Ishikawa (cell line): ENCODE results near the gene TP53AIP1.

Source experiments
- CEBPB ChIP-seq: IDR thresholded peaks from 2 replicates; pipeline ENCODE4 v1.6.1; 2012
- CREB1 ChIP-seq: IDR thresholded peaks from 2 replicates; pipeline ENCODE4 v1.6.1; 2012; ENCODE audit warnings: low read depth
- EGR1 ChIP-seq: IDR thresholded peaks from 2 replicates; pipeline ENCODE4 v1.6.1; 2012
- EP300 ChIP-seq: IDR thresholded peaks from 2 replicates; pipeline ENCODE4 v1.6.1; 2012; ENCODE audit warnings: borderline replicate concordance
- FOXM1 ChIP-seq: IDR thresholded peaks from 2 replicates; pipeline ENCODE4 v1.6.1; 2012; ENCODE audit warnings: low read depth, borderline replicate concordance
- MAX ChIP-seq: IDR thresholded peaks from 2 replicates; pipeline ENCODE4 v1.6.1; 2012
- NFIC ChIP-seq: IDR thresholded peaks from 2 replicates; pipeline ENCODE4 v1.6.1; 2012
- RAD21 ChIP-seq: IDR thresholded peaks from 2 replicates; pipeline ENCODE4 v1.6.1; 2012; ENCODE audit warnings: low read depth
- REST ChIP-seq: IDR thresholded peaks from 2 replicates; pipeline ENCODE4 v1.6.1; 2012; ENCODE audit warnings: low read depth, mild to moderate bottlenecking
- TAF1 ChIP-seq: IDR thresholded peaks from 2 replicates; pipeline ENCODE4 v1.6.1; 2012; ENCODE audit warnings: low read depth, mild to moderate bottlenecking
- TCF12 ChIP-seq: IDR thresholded peaks from 2 replicates; pipeline ENCODE4 v1.6.1; 2012; ENCODE audit warnings: low read depth
- USF1 ChIP-seq: IDR thresholded peaks from 2 replicates; pipeline ENCODE4 v1.6.1; 2012
- YY1 ChIP-seq: IDR thresholded peaks from 2 replicates; pipeline ENCODE4 v1.6.1; 2012; ENCODE audit warnings: low read depth
- ZBTB7A ChIP-seq: IDR thresholded peaks from 2 replicates; pipeline ENCODE4 v1.6.1; 2012; ENCODE audit warnings: low read depth

GRCh38 chr11:128897826-128898225 lies 44.8 kb downstream of the TP53AIP1 start:
- no peak for TF ChIP-seq CREB1
- TF ChIP-seq YY1: no peak
- no peak for TF ChIP-seq EP300
- no peak for TF ChIP-seq TCF12
- no peak for TF ChIP-seq CEBPB
- no peak for TF ChIP-seq RAD21
- TF ChIP-seq EGR1: no peak
- TF ChIP-seq TAF1: no peak
- no peak for TF ChIP-seq USF1
- TF ChIP-seq REST: no peak
- no peak for TF ChIP-seq ZBTB7A
- no peak for TF ChIP-seq MAX
- no peak for TF ChIP-seq FOXM1
- no peak for TF ChIP-seq NFIC
